Neuronal stem cell (in vitro differentiated cells): Measurements from ENCODE around the gene TRIM24.

ENCODE experiments used
- DNase-seq: peaks from one replicate; pipeline ENCODE4 v3.0.0-alpha.2; 2013; ENCODE audit warnings: low spot score
- H2AFZ ChIP-seq: one replicate; pipeline ENCODE4 v1.6.1; 2013; ENCODE audit warnings: mild to moderate bottlenecking, low read length, inconsistent platforms
- H2AK5ac ChIP-seq: 2 replicates; pipeline ENCODE4 v1.6.1; 2013; ENCODE audit warnings: low read depth, mild to moderate bottlenecking, inconsistent platforms, low read length, moderate library complexity, mixed read lengths
- H2BK120ac ChIP-seq: 2 replicates; pipeline ENCODE4 v1.6.1; 2013; ENCODE audit warnings: low read depth, mild to moderate bottlenecking, inconsistent platforms, low read length, moderate library complexity, mixed read lengths
- H2BK12ac ChIP-seq: one replicate; pipeline ENCODE4 v1.6.1; 2013; ENCODE audit warnings: low read length, inconsistent platforms
- H2BK15ac ChIP-seq: 2 replicates; pipeline ENCODE4 v1.6.1; 2013; ENCODE audit warnings: mild to moderate bottlenecking, low read length, inconsistent platforms, mixed read lengths
- H2BK5ac ChIP-seq: one replicate; pipeline ENCODE4 v1.6.1; 2013; ENCODE audit warnings: inconsistent platforms, mild to moderate bottlenecking, low read length, moderate library complexity
- H3K14ac ChIP-seq: one replicate; pipeline ENCODE4 v1.6.1; 2013; ENCODE audit warnings: low read length, inconsistent platforms
- H3K18ac ChIP-seq: 2 replicates; pipeline ENCODE4 v1.6.1; 2013; ENCODE audit warnings: low read length, inconsistent platforms
- H3K23ac ChIP-seq: 2 replicates; pipeline ENCODE4 v1.6.1; 2013; ENCODE audit warnings: low read depth, mild to moderate bottlenecking, mixed read lengths, low read length, inconsistent platforms; ENCODE audit not compliant: poor library complexity
- H3K27ac ChIP-seq: replicated peaks from 3 replicates; pipeline ENCODE4 v1.5.1; 2013; ENCODE audit warnings: low read length, inconsistent platforms
- H3K27me3 ChIP-seq, 3 experiments: 2 replicates each; pipeline ENCODE4 v1.6.1; 2013; ENCODE audit warnings: low read length in 3 of 3, mild to moderate bottlenecking in 2 of 3, inconsistent platforms in 1 of 3, low read depth in 1 of 3, mixed read lengths in 1 of 3, moderate library complexity in 1 of 3; ENCODE audit not compliant: control insufficient read depth in 3 of 3, insufficient read depth in 3 of 3
- H3K36me3 ChIP-seq, 2 donors: replicated peaks in 1 of 2; 2 replicates each; pipeline ENCODE4 v1.6.1; 2013; ENCODE audit warnings: low read length in 2 of 2; ENCODE audit not compliant: control insufficient read depth in 2 of 2, insufficient read depth in 2 of 2
- H3K4ac ChIP-seq: 2 replicates; pipeline ENCODE4 v1.6.1; 2013; ENCODE audit warnings: inconsistent platforms, mild to moderate bottlenecking, low read length, moderate library complexity
- H3K4me1 ChIP-seq, 2 donors: 1 replicate in 1 of 2; 2 replicates in 1 of 2; pipeline ENCODE4 v1.6.1; 2013; ENCODE audit warnings: low read length in 2 of 2, low read depth in 1 of 2; ENCODE audit not compliant: control insufficient read depth in 2 of 2, insufficient read depth in 1 of 2
- H3K4me2 ChIP-seq: one replicate; pipeline ENCODE4 v1.6.1; 2013; ENCODE audit warnings: mild to moderate bottlenecking, low read length, inconsistent platforms; ENCODE audit not compliant: insufficient read depth, poor library complexity, severe bottlenecking
- H3K4me3 ChIP-seq, 2 donors: 2 replicates each; pipeline ENCODE4 v1.5.1; 2013; ENCODE audit warnings: low read length in 2 of 2, mild to moderate bottlenecking in 2 of 2, inconsistent platforms in 1 of 2, moderate library complexity in 1 of 2
- H3K79me1 ChIP-seq: one replicate; pipeline ENCODE4 v1.6.1; 2013; ENCODE audit warnings: low read depth, mild to moderate bottlenecking, inconsistent platforms, low read length, moderate library complexity
- H3K9ac ChIP-seq: one replicate; pipeline ENCODE4 v1.6.1; 2013; ENCODE audit warnings: mild to moderate bottlenecking, low read depth, low read length, inconsistent platforms; ENCODE audit not compliant: poor library complexity
- H3K9me3 ChIP-seq, 2 donors: replicated peaks in 1 of 2; 2 replicates each; pipeline versions ENCODE3 to v1.6.1; 2013; ENCODE audit warnings: low read length in 2 of 2, mild to moderate bottlenecking in 2 of 2, inconsistent platforms in 1 of 2, low read depth in 1 of 2, mixed read lengths in 1 of 2, moderate library complexity in 1 of 2; ENCODE audit not compliant: control insufficient read depth in 2 of 2, insufficient read depth in 1 of 2
- H4K8ac ChIP-seq: one replicate; pipeline ENCODE4 v1.6.1; 2013; ENCODE audit warnings: low read depth, mild to moderate bottlenecking, inconsistent platforms, low read length, moderate library complexity
- H4K91ac ChIP-seq: one replicate; pipeline ENCODE4 v1.6.1; 2013; ENCODE audit warnings: low read length, low read depth, mild to moderate bottlenecking, inconsistent platforms; ENCODE audit not compliant: poor library complexity
- WGBS, 2 donors: extraction: QIAGEN DNeasy Blood & Tissue Kit; methylation state at CpG; one replicate each; pipeline ENCODE4 v1.1.7; 2013; ENCODE audit warnings: missing lambda C conversion rate in 2 of 2, mixed read lengths in 1 of 2; ENCODE audit not compliant: insufficient read length in 2 of 2, insufficient replicate concordance in 1 of 2; ENCODE audit errors: extremely low coverage in 2 of 2; 5-methylcytosine and 5-hydroxymethylcytosine counted together

Gene TRIM24

DNA sequence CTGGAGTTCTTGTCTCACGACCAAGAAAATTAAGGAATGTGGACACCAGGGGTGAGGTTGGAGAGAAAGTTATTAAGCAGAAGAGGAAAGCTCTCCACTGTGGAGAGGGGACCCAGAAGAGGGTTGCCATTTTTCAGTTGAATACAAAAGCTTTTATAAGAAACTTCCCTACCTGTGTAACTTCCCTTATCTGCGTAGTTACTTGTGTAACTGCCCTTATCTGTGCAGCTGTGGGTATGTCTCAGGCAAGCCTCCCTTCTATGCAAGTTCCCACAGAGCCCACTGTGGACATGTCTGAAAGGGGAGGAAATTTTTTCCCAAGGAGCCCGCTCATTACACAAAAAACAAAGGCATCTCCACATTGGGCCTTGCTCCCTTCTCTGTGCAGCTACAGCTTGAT is 146.2 kb downstream of the TRIM24 start:
- Histone ChIP-seq H3K23ac (no peak overlapping the region), H3K4me1 (peaks cover 3 to 9% of the 10 kb centered on the region in 2 donors), H2AFZ (no peak overlapping the region), H2BK120ac (no peak overlapping the region), H3K4ac (no peak overlapping the region), H2BK12ac (no peak overlapping the region), H4K8ac (no peak overlapping the region), H3K9me3 (peaks cover 0 to 8% of the 10 kb centered on the region in 2 donors), H3K4me3 (no peak overlapping the region), H4K91ac (no peak overlapping the region), H3K18ac (no peak overlapping the region), H2BK15ac (no peak overlapping the region), H2BK5ac (no peak overlapping the region), H3K4me2 (no peak overlapping the region), H3K27me3 (no peaks in the 10 kb centered on the region), H2AK5ac (no peak overlapping the region), H3K27ac (no peak overlapping the region), H3K14ac (no peak overlapping the region), H3K36me3 (no peaks in the 10 kb centered on the region), H3K79me1 (no peaks in the 10 kb centered on the region), H3K9ac (no peak overlapping the region)
- WGBS, 2 donors: no CpG with 5 or more reads among the region's 3 CpGs
- no peak for DNase-seq

DNA sequence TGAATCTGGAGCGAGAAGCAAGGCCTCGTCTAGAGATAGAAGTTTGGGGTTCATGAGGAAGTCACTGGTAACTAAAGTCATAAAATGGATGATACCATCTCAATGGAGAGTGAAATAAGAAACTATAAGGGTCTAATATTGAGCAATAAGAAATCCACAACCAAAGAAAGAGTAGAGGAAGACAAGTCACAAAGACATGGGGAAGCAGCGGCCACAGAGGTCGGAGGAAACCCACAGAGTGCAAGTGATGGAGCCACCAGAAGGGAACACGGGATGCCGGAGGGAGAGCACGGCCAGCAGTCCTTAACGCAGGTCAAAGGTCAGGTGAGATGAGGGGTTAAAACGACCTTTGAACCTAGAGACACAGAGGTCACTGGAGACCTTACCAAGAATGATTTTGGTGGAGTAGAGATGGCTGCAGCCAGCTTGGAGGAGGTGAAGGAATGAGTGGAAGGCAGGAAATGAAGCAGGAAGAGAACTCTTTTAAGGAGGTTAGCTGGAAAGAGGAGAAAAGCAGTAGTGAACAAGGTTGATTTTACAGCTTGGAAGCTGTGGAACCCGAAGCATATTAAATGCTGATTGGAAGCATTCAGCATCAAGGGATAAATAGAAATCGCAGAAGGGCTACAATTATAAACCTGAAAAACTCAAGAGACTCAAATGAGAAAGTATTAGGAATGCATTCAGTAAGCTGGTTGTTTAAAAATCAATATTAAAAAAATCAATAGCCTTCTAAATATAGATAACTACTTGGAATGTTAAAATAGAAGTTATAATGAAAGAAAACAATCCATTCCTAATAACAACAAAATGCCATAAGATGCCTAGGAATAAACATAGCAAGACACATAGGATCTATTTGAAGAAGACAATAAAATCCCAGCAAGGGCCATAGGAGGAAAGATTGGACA is 147.4 kb downstream of the TRIM24 start:
- Histone ChIP-seq H3K36me3 (no peaks in the 10 kb centered on the region), H2BK5ac (no peak overlapping the region), H3K4me2 (no peak overlapping the region), H2AFZ (no peak overlapping the region), H2BK120ac (no peak overlapping the region), H4K91ac (no peak overlapping the region), H3K4me1 (peaks cover 2 to 8% of the 10 kb centered on the region in 2 donors), H3K9ac (no peak overlapping the region), H3K27ac (no peak overlapping the region), H3K79me1 (no peaks in the 10 kb centered on the region), H3K14ac (no peak overlapping the region), H3K4ac (no peak overlapping the region), H2BK15ac (no peak overlapping the region), H3K27me3 (no peaks in the 10 kb centered on the region), H2AK5ac (no peak overlapping the region), H3K18ac (no peak overlapping the region), H4K8ac (no peak overlapping the region), H3K9me3 (peaks cover 0 to 8% of the 10 kb centered on the region in 2 donors), H2BK12ac (no peak overlapping the region), H3K23ac (no peak overlapping the region), H3K4me3 (no peak overlapping the region)
- no CpG with 5 or more reads among the region's 11 CpGs for WGBS, 2 donors
- no peak for DNase-seq

DNA sequence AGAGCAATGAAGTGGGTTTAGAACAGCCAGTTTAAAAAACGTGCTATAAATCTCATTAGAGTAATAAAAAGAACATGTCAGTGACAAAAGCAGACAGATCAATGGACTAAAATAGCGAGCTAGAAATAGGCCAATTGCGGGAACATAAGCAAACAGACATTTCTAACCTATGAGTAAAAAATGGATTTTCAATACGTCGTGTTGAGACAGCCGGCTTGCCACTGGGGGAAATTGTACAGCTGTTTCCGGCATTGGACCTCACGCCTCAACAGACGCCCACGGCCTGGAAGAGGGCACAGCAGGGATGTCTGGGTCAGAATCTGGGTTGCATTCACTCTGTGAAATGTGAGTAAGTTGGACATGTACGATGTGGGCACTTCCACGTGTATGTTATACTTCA is 148.2 kb downstream of the TRIM24 start:
- Histone ChIP-seq H4K91ac (no peak overlapping the region), H3K18ac (no peak overlapping the region), H2BK12ac (no peak overlapping the region), H2BK15ac (no peak overlapping the region), H3K27me3 (no peaks in the 10 kb centered on the region), H3K27ac (no peak overlapping the region), H4K8ac (no peak overlapping the region), H3K9ac (no peak overlapping the region), H3K4me1 (peaks cover 0 to 4% of the 10 kb centered on the region in 2 donors), H3K9me3 (peaks cover 0 to 8% of the 10 kb centered on the region in 2 donors), H3K4me3 (no peak overlapping the region), H3K23ac (no peak overlapping the region), H3K79me1 (no peaks in the 10 kb centered on the region), H3K4ac (no peak overlapping the region), H3K36me3 (no peaks in the 10 kb centered on the region), H2BK120ac (no peak overlapping the region), H2BK5ac (no peak overlapping the region), H3K4me2 (no peak overlapping the region), H2AK5ac (no peak overlapping the region), H2AFZ (no peak overlapping the region), H3K14ac (no peak overlapping the region)
- no peak for DNase-seq
- WGBS, 2 donors: no CpG with 5 or more reads among the region's 12 CpGs

DNA sequence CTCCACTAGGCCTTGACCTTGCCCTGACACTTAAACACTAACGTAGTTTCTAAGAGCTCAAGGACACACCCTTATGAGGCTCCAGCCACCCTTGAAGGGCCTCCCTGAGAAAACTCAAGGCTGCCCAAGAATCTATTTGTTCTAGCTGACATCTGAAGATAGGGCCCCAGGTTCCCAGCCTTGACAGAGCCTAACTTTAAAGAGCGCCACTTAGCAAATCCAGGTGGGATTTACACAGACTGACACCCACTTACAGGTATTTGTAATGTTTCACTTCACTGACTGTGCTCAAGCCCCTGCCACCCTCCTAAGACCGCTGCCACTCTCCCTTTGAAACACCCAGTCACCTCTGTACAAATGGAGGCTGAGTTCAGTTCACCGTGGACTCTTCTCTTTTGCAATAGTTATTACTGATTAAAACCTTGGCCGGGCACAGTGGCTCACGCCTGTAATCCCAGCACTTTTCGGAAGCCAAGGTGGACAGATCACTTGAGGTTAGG is 150.7 kb downstream of the TRIM24 start:
- Histone ChIP-seq H2AFZ (no peak overlapping the region), H3K27me3 (no peaks in the 10 kb centered on the region), H3K4me2 (no peak overlapping the region), H3K79me1 (no peaks in the 10 kb centered on the region), H2BK5ac (no peak overlapping the region), H3K27ac (no peak overlapping the region), H2BK15ac (no peak overlapping the region), H3K14ac (no peak overlapping the region), H2BK120ac (no peak overlapping the region), H3K9ac (no peak overlapping the region), H2BK12ac (no peak overlapping the region), H3K36me3 (no peaks in the 10 kb centered on the region), H4K91ac (no peak overlapping the region), H3K9me3 (peaks cover 0 to 8% of the 10 kb centered on the region in 2 donors), H3K23ac (no peak overlapping the region), H3K18ac (no peak overlapping the region), H3K4me3 (no peak overlapping the region), H3K4ac (no peak overlapping the region), H4K8ac (no peak overlapping the region), H2AK5ac (no peak overlapping the region), H3K4me1 (peaks cover 0 to 4% of the 10 kb centered on the region in 2 donors)
- no peak for DNase-seq
- WGBS, 2 donors: no CpG with 5 or more reads among the region's 7 CpGs
